Measurements from ENCODE around the gene INIP.
"Not testable (repeated sequence)": the region's sequence is repeated elsewhere in the genome, so short reads cannot be mapped to it uniquely, and the experiment has no call there.

Gene INIP

DNA sequence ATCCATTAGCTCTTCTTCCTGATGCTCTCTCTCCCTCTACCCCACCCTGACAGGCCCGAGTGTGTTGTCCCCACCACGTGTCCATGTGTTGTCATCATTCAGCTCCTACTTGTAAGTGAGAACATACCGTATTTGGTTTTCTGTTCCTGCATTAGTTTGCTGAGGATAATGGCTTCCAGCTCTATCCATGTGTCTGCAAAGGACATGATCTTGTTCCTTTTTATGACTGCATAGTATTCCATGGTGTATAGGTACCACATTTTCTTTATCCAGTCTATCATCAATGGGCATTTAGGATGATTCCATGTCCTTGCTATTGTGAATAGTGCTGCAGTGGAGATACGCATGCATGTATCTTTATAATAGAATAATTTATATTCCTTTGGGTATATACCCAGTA, 44.7 kb downstream of the INIP start:
- not testable (repeated sequence) for H3K4me2 ChIP-seq (ENCODE audit: insufficient read depth, low read length, poor library complexity, severe bottlenecking); H3K4me1 ChIP-seq (ENCODE audit: control insufficient read depth in 2 of 2, insufficient read depth in 1 of 2, low read depth in 1 of 2, low read length in 2 of 2); H3K27me3 ChIP-seq (ENCODE audit: control insufficient read depth in 3 of 3, insufficient read depth in 3 of 3, low read depth in 1 of 3, low read length in 3 of 3); H3K79me1 ChIP-seq (ENCODE audit: low read depth, low read length); H2BK12ac ChIP-seq (ENCODE audit: low read length); H4K8ac ChIP-seq (ENCODE audit: low read depth, low read length); H3K18ac ChIP-seq (ENCODE audit: low read length); H3K36me3 ChIP-seq (replicated peaks in 1 of 2; ENCODE audit: control insufficient read depth in 2 of 2, insufficient read depth in 2 of 2, low read length in 2 of 2); H2AK5ac ChIP-seq (ENCODE audit: low read depth, low read length); H3K4ac ChIP-seq (ENCODE audit: low read length); H4K91ac ChIP-seq (ENCODE audit: low read depth, low read length, poor library complexity); DNase-seq (ENCODE audit: low spot score); H3K14ac ChIP-seq (ENCODE audit: low read length); H3K23ac ChIP-seq (ENCODE audit: low read depth, low read length, poor library complexity); H3K9ac ChIP-seq (ENCODE audit: low read depth, low read length, poor library complexity); H2BK15ac ChIP-seq (ENCODE audit: low read length); H2AFZ ChIP-seq (ENCODE audit: low read length); H2BK120ac ChIP-seq (ENCODE audit: low read depth, low read length); H3K4me3 ChIP-seq (ENCODE audit: low read length in 2 of 2); H3K27ac ChIP-seq (replicated peaks; ENCODE audit: low read length); H2BK5ac ChIP-seq (ENCODE audit: low read length)
- WGBS, 2 donors (ENCODE audit: extremely low coverage in 2 of 2, insufficient read length in 2 of 2, insufficient replicate concordance in 1 of 2) = no CpG with 5 or more reads among the region's 4 CpGs
- peaks cover 5 to 12% of the 10 kb centered on the region in 2 donors for H3K9me3 ChIP-seq (replicated peaks in 1 of 2; ENCODE audit: control insufficient read depth in 2 of 2, insufficient read depth in 1 of 2, low read depth in 1 of 2, low read length in 2 of 2)

DNA sequence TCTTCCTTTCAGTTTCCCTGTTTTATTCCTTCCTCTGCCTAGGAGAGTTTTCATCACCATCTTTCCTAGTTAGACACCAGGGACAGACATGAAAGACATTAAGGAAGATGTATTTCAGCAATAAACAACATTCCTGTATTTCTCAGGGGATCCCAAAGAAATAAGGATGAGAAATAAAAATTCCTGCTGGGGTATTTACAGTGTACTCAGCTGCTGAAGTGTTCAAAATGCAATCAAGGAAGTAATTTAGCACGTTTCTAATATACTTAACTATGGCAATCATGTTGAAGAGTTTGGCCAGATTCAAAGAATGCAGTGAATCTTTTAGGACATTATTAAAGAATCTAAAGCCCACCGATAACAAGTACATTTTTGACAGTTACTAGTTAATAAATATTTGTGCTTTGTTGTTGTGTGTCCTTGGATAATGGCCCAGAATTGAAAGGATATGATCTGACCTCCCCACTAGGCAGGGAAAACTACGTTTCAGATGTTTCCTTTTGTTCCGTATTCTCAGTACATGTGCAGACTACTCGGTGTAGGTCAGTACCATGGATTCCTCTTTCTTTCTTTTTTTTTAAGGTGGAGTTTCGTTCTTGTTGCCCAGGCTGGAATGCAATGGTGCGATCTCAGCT, 46.8 kb downstream of the INIP start:
- H3K18ac ChIP-seq (ENCODE audit: low read length) = no peak overlapping the region
- no peak overlapping the region for H3K4me3 ChIP-seq (ENCODE audit: low read length in 2 of 2)
- no peaks in the 10 kb centered on the region for H3K4me1 ChIP-seq (ENCODE audit: control insufficient read depth in 2 of 2, insufficient read depth in 1 of 2, low read depth in 1 of 2, low read length in 2 of 2)
- H3K14ac ChIP-seq (ENCODE audit: low read length) = no peak overlapping the region
- no peak overlapping the region for H2AK5ac ChIP-seq (ENCODE audit: low read depth, low read length)
- WGBS, 2 donors (ENCODE audit: extremely low coverage in 2 of 2, insufficient read length in 2 of 2, insufficient replicate concordance in 1 of 2) = no CpG with 5 or more reads among the region's 7 CpGs
- no peak overlapping the region for H3K27ac ChIP-seq (replicated peaks; ENCODE audit: low read length)
- H3K9ac ChIP-seq (ENCODE audit: low read depth, low read length, poor library complexity) = no peak overlapping the region
- H2AFZ ChIP-seq (ENCODE audit: low read length) = no peak overlapping the region
- H3K79me1 ChIP-seq (ENCODE audit: low read depth, low read length) = no peaks in the 10 kb centered on the region
- H3K9me3 ChIP-seq (replicated peaks in 1 of 2; ENCODE audit: control insufficient read depth in 2 of 2, insufficient read depth in 1 of 2, low read depth in 1 of 2, low read length in 2 of 2) = peaks cover 0 to 3% of the 10 kb centered on the region in 2 donors
- no peak overlapping the region for H2BK15ac ChIP-seq (ENCODE audit: low read length)
- no peak overlapping the region for H3K4ac ChIP-seq (ENCODE audit: low read length)
- no peak overlapping the region for H2BK5ac ChIP-seq (ENCODE audit: low read length)
- H3K36me3 ChIP-seq (replicated peaks in 1 of 2; ENCODE audit: control insufficient read depth in 2 of 2, insufficient read depth in 2 of 2, low read length in 2 of 2) = peaks cover 4 to 6% of the 10 kb centered on the region in 2 donors
- H3K23ac ChIP-seq (ENCODE audit: low read depth, low read length, poor library complexity) = no peak overlapping the region
- no peak overlapping the region for H4K8ac ChIP-seq (ENCODE audit: low read depth, low read length)
- H3K4me2 ChIP-seq (ENCODE audit: insufficient read depth, low read length, poor library complexity, severe bottlenecking) = no peak overlapping the region
- no peaks in the 10 kb centered on the region for H3K27me3 ChIP-seq (ENCODE audit: control insufficient read depth in 3 of 3, insufficient read depth in 3 of 3, low read depth in 1 of 3, low read length in 3 of 3)
- no peak overlapping the region for H2BK120ac ChIP-seq (ENCODE audit: low read depth, low read length)
- no peak overlapping the region for H2BK12ac ChIP-seq (ENCODE audit: low read length)
- no peak for DNase-seq (ENCODE audit: low spot score)
- no peak overlapping the region for H4K91ac ChIP-seq (ENCODE audit: low read depth, low read length, poor library complexity)

DNA sequence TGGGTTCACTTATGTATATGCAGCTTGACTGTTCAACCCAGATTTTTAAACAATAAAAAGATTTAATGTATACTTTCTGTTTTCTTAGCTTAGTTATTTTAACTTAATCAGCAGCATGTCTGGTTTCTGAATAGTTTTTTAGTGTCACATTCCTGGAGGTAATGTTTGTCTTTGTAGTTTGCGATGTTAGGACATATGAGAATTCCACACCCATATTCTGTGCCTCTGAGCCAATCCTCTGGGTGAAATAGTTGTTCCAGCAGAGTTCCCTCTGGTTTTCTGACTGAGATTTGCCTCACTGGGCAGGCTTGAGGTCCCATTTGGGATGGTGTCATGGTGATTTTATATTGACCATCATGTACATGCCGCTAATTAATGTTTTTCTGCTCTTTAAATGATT, 48.6 kb downstream of the INIP start:
- H3K9me3 ChIP-seq (replicated peaks in 1 of 2; ENCODE audit: control insufficient read depth in 2 of 2, insufficient read depth in 1 of 2, low read depth in 1 of 2, low read length in 2 of 2) = peaks cover 0 to 3% of the 10 kb centered on the region in 2 donors
- H2AK5ac ChIP-seq (ENCODE audit: low read depth, low read length) = no peak overlapping the region
- no peak overlapping the region for H2BK5ac ChIP-seq (ENCODE audit: low read length)
- no peak overlapping the region for H4K91ac ChIP-seq (ENCODE audit: low read depth, low read length, poor library complexity)
- no peak overlapping the region for H2BK12ac ChIP-seq (ENCODE audit: low read length)
- peaks cover 4 to 6% of the 10 kb centered on the region in 2 donors for H3K36me3 ChIP-seq (replicated peaks in 1 of 2; ENCODE audit: control insufficient read depth in 2 of 2, insufficient read depth in 2 of 2, low read length in 2 of 2)
- no peaks in the 10 kb centered on the region for H3K4me1 ChIP-seq (ENCODE audit: control insufficient read depth in 2 of 2, insufficient read depth in 1 of 2, low read depth in 1 of 2, low read length in 2 of 2)
- WGBS, 2 donors (ENCODE audit: extremely low coverage in 2 of 2, insufficient read length in 2 of 2, insufficient replicate concordance in 1 of 2) = no CpG with 5 or more reads among the region's 2 CpGs
- no peak overlapping the region for H2AFZ ChIP-seq (ENCODE audit: low read length)
- no peak for DNase-seq (ENCODE audit: low spot score)
- H3K4me3 ChIP-seq (ENCODE audit: low read length in 2 of 2) = no peak overlapping the region
- H3K18ac ChIP-seq (ENCODE audit: low read length) = no peak overlapping the region
- H3K27ac ChIP-seq (replicated peaks; ENCODE audit: low read length) = no peak overlapping the region
- H3K9ac ChIP-seq (ENCODE audit: low read depth, low read length, poor library complexity) = no peak overlapping the region
- H2BK120ac ChIP-seq (ENCODE audit: low read depth, low read length) = no peak overlapping the region
- H3K4me2 ChIP-seq (ENCODE audit: insufficient read depth, low read length, poor library complexity, severe bottlenecking) = no peak overlapping the region
- no peak overlapping the region for H3K4ac ChIP-seq (ENCODE audit: low read length)
- H3K23ac ChIP-seq (ENCODE audit: low read depth, low read length, poor library complexity) = no peak overlapping the region
- no peak overlapping the region for H3K14ac ChIP-seq (ENCODE audit: low read length)
- no peak overlapping the region for H2BK15ac ChIP-seq (ENCODE audit: low read length)
- H4K8ac ChIP-seq (ENCODE audit: low read depth, low read length) = no peak overlapping the region
- H3K27me3 ChIP-seq (ENCODE audit: control insufficient read depth in 3 of 3, insufficient read depth in 3 of 3, low read depth in 1 of 3, low read length in 3 of 3) = no peaks in the 10 kb centered on the region
- H3K79me1 ChIP-seq (ENCODE audit: low read depth, low read length) = no peaks in the 10 kb centered on the region

- Histone ChIP-seq H3K18ac (ENCODE audit: low read length) (no peak overlapping the region), H3K36me3 (replicated peaks in 1 of 2; ENCODE audit: control insufficient read depth in 2 of 2, insufficient read depth in 2 of 2, low read length in 2 of 2) (peaks cover 1 to 24% of the 10 kb centered on the region in 2 donors), H3K4ac (ENCODE audit: low read length) (no peak overlapping the region), H3K4me2 (ENCODE audit: insufficient read depth, low read length, poor library complexity, severe bottlenecking) (no peak overlapping the region), H3K79me1 (ENCODE audit: low read depth, low read length) (no peaks in the 10 kb centered on the region), H2BK12ac (ENCODE audit: low read length) (no peak overlapping the region), H4K8ac (ENCODE audit: low read depth, low read length) (no peak overlapping the region), H2BK15ac (ENCODE audit: low read length) (no peak overlapping the region), H3K14ac (ENCODE audit: low read length) (no peak overlapping the region), H3K4me3 (ENCODE audit: low read length in 2 of 2) (no peak overlapping the region), H3K27me3 (ENCODE audit: control insufficient read depth in 3 of 3, insufficient read depth in 3 of 3, low read depth in 1 of 3, low read length in 3 of 3) (no peaks in the 10 kb centered on the region), H2AFZ (ENCODE audit: low read length) (no peak overlapping the region), H3K4me1 (ENCODE audit: control insufficient read depth in 2 of 2, insufficient read depth in 1 of 2, low read depth in 1 of 2, low read length in 2 of 2) (no peaks in the 10 kb centered on the region), H4K91ac (ENCODE audit: low read depth, low read length, poor library complexity) (no peak overlapping the region), H2BK120ac (ENCODE audit: low read depth, low read length) (no peak overlapping the region), H3K9me3 (replicated peaks in 1 of 2; ENCODE audit: control insufficient read depth in 2 of 2, insufficient read depth in 1 of 2, low read depth in 1 of 2, low read length in 2 of 2) (no peaks in the 10 kb centered on the region), H3K23ac (ENCODE audit: low read depth, low read length, poor library complexity) (no peak overlapping the region), H3K27ac (replicated peaks; ENCODE audit: low read length) (no peak overlapping the region), H2AK5ac (ENCODE audit: low read depth, low read length) (no peak overlapping the region), H2BK5ac (ENCODE audit: low read length) (no peak overlapping the region), H3K9ac (ENCODE audit: low read depth, low read length, poor library complexity) (no peak overlapping the region)
- WGBS, 2 donors (ENCODE audit: extremely low coverage in 2 of 2, insufficient read length in 2 of 2, insufficient replicate concordance in 1 of 2) = no CpG with 5 or more reads among the region's 4 CpGs
- DNase-seq (ENCODE audit: low spot score) = no peak
Measured at GRCh38 chr9:112665347-112665746, 52.6 kb downstream of the INIP start.
